HEK293 (cell line): Measurements from ENCODE around the gene EXOSC7.

Experiments
- CTCF ChIP-seq: fragments of 450-650 bp; formaldehyde crosslinking; IDR thresholded peaks from 2 replicates; pipeline ENCODE4 v1.5.1; 2016; ENCODE audit warnings: missing biosample characterization, missing genetic modification characterization
- EGR2 ChIP-seq: fragments of 450-650 bp; formaldehyde crosslinking; IDR thresholded peaks from 2 replicates; pipeline ENCODE4 v1.5.1; 2016; ENCODE audit warnings: low read depth, missing biosample characterization, missing genetic modification characterization
- REPIN1 ChIP-seq: fragments of 450-650 bp; formaldehyde crosslinking; IDR thresholded peaks from 2 replicates; pipeline ENCODE4 v1.5.1; 2017; ENCODE audit warnings: missing biosample characterization, missing genetic modification characterization, low read depth
- ZBTB49 ChIP-seq: fragments of 450-650 bp; formaldehyde crosslinking; IDR thresholded peaks from 2 replicates; pipeline ENCODE4 v1.5.1; 2016; ENCODE audit warnings: missing biosample characterization, missing genetic modification characterization, low read depth
- ZFP3 ChIP-seq: fragments of 450-650 bp; formaldehyde crosslinking; IDR thresholded peaks from 2 replicates; pipeline ENCODE4 v1.5.1; 2016; ENCODE audit warnings: low read depth, missing biosample characterization, missing genetic modification characterization
- ZNF155 ChIP-seq: fragments of 450-650 bp; formaldehyde crosslinking; IDR thresholded peaks from 2 replicates; pipeline ENCODE4 v1.5.1; 2016; ENCODE audit warnings: missing biosample characterization, missing genetic modification characterization
- ZNF18 ChIP-seq: fragments of 450-650 bp; formaldehyde crosslinking; IDR thresholded peaks from 2 replicates; pipeline ENCODE4 v1.5.1; 2016; ENCODE audit warnings: missing biosample characterization, missing genetic modification characterization
- ZNF211 ChIP-seq: fragments of 450-650 bp; formaldehyde crosslinking; IDR thresholded peaks from 2 replicates; pipeline ENCODE4 v1.5.1; 2016; ENCODE audit warnings: low read depth, missing biosample characterization, missing genetic modification characterization
- ZNF223 ChIP-seq: fragments of 450-650 bp; formaldehyde crosslinking; IDR thresholded peaks from 2 replicates; pipeline ENCODE4 v1.5.1; 2016; ENCODE audit warnings: missing biosample characterization, missing genetic modification characterization
- ZNF274 ChIP-seq, 2 experiments: fragments of 200-500 bp in 1 of 2; fragments of 450-650 bp in 1 of 2; sonication (Bioruptor generic) in 1 of 2; formaldehyde crosslinking in 1 of 2; IDR thresholded peaks; 2 replicates each; pipeline versions ENCODE4 v1.5.1 to v1.6.1; 2014 to 2016; ENCODE audit warnings: borderline replicate concordance in 1 of 2, inconsistent platforms in 1 of 2, low read length in 1 of 2, missing biosample characterization in 1 of 2, missing genetic modification characterization in 1 of 2
- ZSCAN18 ChIP-seq: fragments of 450-650 bp; formaldehyde crosslinking; IDR thresholded peaks from 2 replicates; pipeline ENCODE4 v1.5.1; 2016; ENCODE audit warnings: missing biosample characterization, missing genetic modification characterization
- TF ChIP-seq, protein P1 (sequence below): fragments of 450-650 bp; formaldehyde crosslinking; IDR thresholded peaks from 2 replicates; pipeline ENCODE4 v1.5.1; 2016; ENCODE audit warnings: missing biosample characterization, missing genetic modification characterization
- TF ChIP-seq, protein P2 (sequence below): fragments of 450-650 bp; IDR thresholded peaks from 2 replicates; pipeline ENCODE4 v1.5.1; 2018; ENCODE audit warnings: missing biosample characterization, missing genetic modification characterization

DNA sequence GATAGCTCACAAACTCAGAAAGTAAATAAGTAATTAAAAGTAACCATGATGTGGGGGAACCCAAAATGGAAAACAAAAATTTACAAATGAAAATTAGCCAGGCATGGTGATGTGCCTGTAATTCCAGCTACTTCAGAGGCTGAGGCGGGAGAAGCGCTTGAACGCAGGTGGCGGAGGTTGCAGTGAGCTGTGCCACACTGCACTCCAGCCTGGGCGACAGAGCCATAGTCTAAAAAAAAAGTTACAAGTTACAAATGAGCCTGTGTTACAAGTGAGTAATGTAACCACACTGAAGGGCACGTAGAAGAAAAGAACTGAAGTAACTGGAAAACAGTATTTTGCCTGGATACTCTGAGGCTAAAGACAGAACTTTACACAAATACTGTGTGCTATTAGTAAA is 11.3 kb downstream of the EXOSC7 start:
- TF ChIP-seq, protein P1, sequence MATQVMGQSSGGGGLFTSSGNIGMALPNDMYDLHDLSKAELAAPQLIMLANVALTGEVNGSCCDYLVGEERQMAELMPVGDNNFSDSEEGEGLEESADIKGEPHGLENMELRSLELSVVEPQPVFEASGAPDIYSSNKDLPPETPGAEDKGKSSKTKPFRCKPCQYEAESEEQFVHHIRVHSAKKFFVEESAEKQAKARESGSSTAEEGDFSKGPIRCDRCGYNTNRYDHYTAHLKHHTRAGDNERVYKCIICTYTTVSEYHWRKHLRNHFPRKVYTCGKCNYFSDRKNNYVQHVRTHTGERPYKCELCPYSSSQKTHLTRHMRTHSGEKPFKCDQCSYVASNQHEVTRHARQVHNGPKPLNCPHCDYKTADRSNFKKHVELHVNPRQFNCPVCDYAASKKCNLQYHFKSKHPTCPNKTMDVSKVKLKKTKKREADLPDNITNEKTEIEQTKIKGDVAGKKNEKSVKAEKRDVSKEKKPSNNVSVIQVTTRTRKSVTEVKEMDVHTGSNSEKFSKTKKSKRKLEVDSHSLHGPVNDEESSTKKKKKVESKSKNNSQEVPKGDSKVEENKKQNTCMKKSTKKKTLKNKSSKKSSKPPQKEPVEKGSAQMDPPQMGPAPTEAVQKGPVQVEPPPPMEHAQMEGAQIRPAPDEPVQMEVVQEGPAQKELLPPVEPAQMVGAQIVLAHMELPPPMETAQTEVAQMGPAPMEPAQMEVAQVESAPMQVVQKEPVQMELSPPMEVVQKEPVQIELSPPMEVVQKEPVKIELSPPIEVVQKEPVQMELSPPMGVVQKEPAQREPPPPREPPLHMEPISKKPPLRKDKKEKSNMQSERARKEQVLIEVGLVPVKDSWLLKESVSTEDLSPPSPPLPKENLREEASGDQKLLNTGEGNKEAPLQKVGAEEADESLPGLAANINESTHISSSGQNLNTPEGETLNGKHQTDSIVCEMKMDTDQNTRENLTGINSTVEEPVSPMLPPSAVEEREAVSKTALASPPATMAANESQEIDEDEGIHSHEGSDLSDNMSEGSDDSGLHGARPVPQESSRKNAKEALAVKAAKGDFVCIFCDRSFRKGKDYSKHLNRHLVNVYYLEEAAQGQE, result no peak
- TF ChIP-seq CTCF (tag by site-specific recombination) (no peak), ZNF155 (tag by site-specific recombination) (no peak), ZBTB49 (no peak), ZNF211 (tag by site-specific recombination) (no peak), EGR2 (tag by site-specific recombination) (no peak), ZNF274 (IDR thresholded peaks at IDR 0.05; ENCODE audit: low read length) (no peak), ZNF274 (tag by site-specific recombination; IDR thresholded peaks at IDR 0.05; ENCODE audit: borderline replicate concordance) (no peak), ZNF18 (tag by site-specific recombination) (no peak), ZFP3 (tag by site-specific recombination) (no peak), ZNF223 (tag by site-specific recombination) (no peak), REPIN1 (tag by site-specific recombination) (no peak), ZSCAN18 (tag by site-specific recombination) (no peak)
- TF ChIP-seq, protein P2, sequence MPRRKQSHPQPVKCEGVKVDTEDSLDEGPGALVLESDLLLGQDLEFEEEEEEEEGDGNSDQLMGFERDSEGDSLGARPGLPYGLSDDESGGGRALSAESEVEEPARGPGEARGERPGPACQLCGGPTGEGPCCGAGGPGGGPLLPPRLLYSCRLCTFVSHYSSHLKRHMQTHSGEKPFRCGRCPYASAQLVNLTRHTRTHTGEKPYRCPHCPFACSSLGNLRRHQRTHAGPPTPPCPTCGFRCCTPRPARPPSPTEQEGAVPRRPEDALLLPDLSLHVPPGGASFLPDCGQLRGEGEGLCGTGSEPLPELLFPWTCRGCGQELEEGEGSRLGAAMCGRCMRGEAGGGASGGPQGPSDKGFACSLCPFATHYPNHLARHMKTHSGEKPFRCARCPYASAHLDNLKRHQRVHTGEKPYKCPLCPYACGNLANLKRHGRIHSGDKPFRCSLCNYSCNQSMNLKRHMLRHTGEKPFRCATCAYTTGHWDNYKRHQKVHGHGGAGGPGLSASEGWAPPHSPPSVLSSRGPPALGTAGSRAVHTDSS, result no peak
